ENCODE results near the gene ADGRV1. TPM values are rescaled to one million over a fixed set of nuclear protein-coding genes. Genes with fewer than 3 reads are reported as not detected.
"Not testable (repeated sequence)": the region's sequence is repeated elsewhere in the genome, so short reads cannot be mapped to it uniquely, and the experiment has no call there.

ADGRV1 gene
- total RNA-seq, 2 experiments from 2014 or later = not detected

DNA sequence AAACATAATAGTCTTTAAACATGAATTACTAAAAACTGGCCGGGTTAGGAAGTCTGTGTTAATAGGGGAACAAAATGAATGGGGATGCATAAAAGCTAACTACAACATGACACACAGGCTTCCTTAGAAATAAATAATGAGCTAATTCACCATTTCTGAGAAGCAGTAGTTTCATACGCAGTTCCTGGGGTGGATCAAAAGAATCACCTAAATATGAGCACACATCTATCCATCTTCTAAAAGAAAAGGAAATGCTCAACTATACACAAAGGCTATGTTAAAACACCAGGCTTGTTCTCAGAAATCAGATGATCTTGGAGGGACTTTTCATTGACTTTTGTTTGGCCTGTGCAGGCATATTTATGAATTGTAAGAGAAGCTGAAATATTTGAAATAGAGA lies 451.5 kb downstream of the ADGRV1 start:
- Histone ChIP-seq H3K27ac (ENCODE audit: low read depth, low read length, poor library complexity, severe bottlenecking) (no peak overlapping the region), H3K4me3 (ENCODE audit: low read depth, low read length, poor library complexity, severe bottlenecking) (no peak overlapping the region), H2AFZ (ENCODE audit: low read length) (no peak overlapping the region), H3K36me3 (ENCODE audit: insufficient read depth, low read length) (no peaks in the 10 kb centered on the region), H4K20me1 (ENCODE audit: insufficient read depth, low read length) (no peaks in the 10 kb centered on the region), H3K79me2 (ENCODE audit: insufficient read depth, low read depth, low read length) (no peaks in the 10 kb centered on the region), H3K9me3 (ENCODE audit: low read length) (no peaks in the 10 kb centered on the region), H3K9me2 (ENCODE audit: insufficient read depth, low read length) (no peaks in the 10 kb centered on the region), H3K4me1 (ENCODE audit: insufficient read depth, low read length, poor library complexity, severe bottlenecking) (no peaks in the 10 kb centered on the region), H3K4me2 (ENCODE audit: low read length) (no peak overlapping the region)
- intact Hi-C loops (cut with micrococcal nuclease; ENCODE audit: unreplicated experiment) = no loop called here
- ChIA-PET CTCF (ENCODE audit: unreplicated experiment) (no interaction called here), POLR2A (interaction anchor here (0.6 kb wide), 1 partner anchor 43 kb away, joined by 4 read pairs; no protein-coding TSS in a partner anchor)
- BruUV-seq (replicated peaks) = no TSS peak
- DNase-seq (ENCODE audit: low spot score) = no peak
- TF ChIP-seq EZH2phosphoT487 (IDR thresholded peaks at IDR 0.05; ENCODE audit: borderline replicate concordance, low read depth, low read length) = no peak
- TF ChIP-seq, protein P1, sequence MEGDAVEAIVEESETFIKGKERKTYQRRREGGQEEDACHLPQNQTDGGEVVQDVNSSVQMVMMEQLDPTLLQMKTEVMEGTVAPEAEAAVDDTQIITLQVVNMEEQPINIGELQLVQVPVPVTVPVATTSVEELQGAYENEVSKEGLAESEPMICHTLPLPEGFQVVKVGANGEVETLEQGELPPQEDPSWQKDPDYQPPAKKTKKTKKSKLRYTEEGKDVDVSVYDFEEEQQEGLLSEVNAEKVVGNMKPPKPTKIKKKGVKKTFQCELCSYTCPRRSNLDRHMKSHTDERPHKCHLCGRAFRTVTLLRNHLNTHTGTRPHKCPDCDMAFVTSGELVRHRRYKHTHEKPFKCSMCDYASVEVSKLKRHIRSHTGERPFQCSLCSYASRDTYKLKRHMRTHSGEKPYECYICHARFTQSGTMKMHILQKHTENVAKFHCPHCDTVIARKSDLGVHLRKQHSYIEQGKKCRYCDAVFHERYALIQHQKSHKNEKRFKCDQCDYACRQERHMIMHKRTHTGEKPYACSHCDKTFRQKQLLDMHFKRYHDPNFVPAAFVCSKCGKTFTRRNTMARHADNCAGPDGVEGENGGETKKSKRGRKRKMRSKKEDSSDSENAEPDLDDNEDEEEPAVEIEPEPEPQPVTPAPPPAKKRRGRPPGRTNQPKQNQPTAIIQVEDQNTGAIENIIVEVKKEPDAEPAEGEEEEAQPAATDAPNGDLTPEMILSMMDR (conservative IDR thresholded peaks at IDR 0.05; ENCODE audit: low read length) = no peak

DNA sequence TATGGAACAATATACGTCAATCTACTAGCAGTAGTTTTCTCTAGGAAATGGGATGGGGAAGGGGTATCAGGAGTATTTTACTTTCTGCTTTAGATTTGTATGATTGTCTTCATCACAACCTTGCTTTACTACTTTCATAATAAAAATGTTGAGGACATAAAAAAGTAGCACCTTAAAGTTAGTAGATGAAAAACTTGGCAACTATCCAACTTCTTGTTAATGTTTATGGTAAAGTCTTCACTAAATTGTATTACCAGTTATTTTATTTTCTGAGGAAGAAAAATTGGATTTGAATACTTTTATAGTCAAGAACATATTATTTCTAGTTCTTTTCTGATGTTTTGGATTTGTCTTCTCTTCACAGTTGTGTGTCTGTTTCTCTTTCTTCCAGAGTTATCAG lies 452.4 kb downstream of the ADGRV1 start:
- Histone ChIP-seq H3K4me3 (ENCODE audit: low read depth, low read length, poor library complexity, severe bottlenecking) (no peak overlapping the region), H4K20me1 (ENCODE audit: insufficient read depth, low read length) (no peaks in the 10 kb centered on the region), H3K27ac (ENCODE audit: low read depth, low read length, poor library complexity, severe bottlenecking) (no peak overlapping the region), H3K4me1 (ENCODE audit: insufficient read depth, low read length, poor library complexity, severe bottlenecking) (no peaks in the 10 kb centered on the region), H2AFZ (ENCODE audit: low read length) (no peak overlapping the region), H3K79me2 (ENCODE audit: insufficient read depth, low read depth, low read length) (no peaks in the 10 kb centered on the region), H3K4me2 (ENCODE audit: low read length) (no peak overlapping the region), H3K9me3 (ENCODE audit: low read length) (no peaks in the 10 kb centered on the region), H3K9me2 (ENCODE audit: insufficient read depth, low read length) (no peaks in the 10 kb centered on the region), H3K36me3 (ENCODE audit: insufficient read depth, low read length) (no peaks in the 10 kb centered on the region)
- BruUV-seq (replicated peaks) = no TSS peak
- DNase-seq (ENCODE audit: low spot score) = no peak
- ChIA-PET POLR2A (no interaction called here), CTCF (ENCODE audit: unreplicated experiment) (no interaction called here)
- intact Hi-C loops (cut with micrococcal nuclease; ENCODE audit: unreplicated experiment) = no loop called here
- no peak for TF ChIP-seq EZH2phosphoT487 (IDR thresholded peaks at IDR 0.05; ENCODE audit: borderline replicate concordance, low read depth, low read length)
- TF ChIP-seq, protein P1 (conservative IDR thresholded peaks at IDR 0.05; ENCODE audit: low read length) = no peak

DNA sequence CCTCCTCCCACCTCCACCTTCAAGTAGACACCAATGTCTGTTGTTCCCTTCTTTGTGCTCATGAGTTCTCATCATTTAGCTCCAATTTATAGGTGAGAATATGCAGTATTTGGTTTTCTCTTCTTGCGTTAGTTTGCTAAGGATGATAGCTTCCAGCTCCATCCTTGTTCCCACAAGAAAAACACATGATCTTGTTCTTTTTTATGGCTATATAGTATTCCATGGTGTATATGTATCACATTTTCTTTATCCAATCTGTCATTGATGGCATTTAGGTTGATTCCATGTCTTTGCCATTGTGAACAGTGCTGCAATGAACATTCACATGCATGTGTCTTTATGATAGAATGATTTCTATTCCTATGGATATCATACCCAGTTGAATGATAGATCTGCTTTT lies 454.3 kb downstream of the ADGRV1 start:
- H2AFZ ChIP-seq (ENCODE audit: low read length); H4K20me1 ChIP-seq (ENCODE audit: insufficient read depth, low read length); H3K79me2 ChIP-seq (ENCODE audit: insufficient read depth, low read depth, low read length); H3K4me3 ChIP-seq (ENCODE audit: low read depth, low read length, poor library complexity, severe bottlenecking); H3K9me2 ChIP-seq (ENCODE audit: insufficient read depth, low read length); DNase-seq (ENCODE audit: low spot score); BruUV-seq (replicated peaks); H3K27ac ChIP-seq (ENCODE audit: low read depth, low read length, poor library complexity, severe bottlenecking); H3K36me3 ChIP-seq (ENCODE audit: insufficient read depth, low read length); H3K9me3 ChIP-seq (ENCODE audit: low read length); intact Hi-C loops (cut with micrococcal nuclease; ENCODE audit: unreplicated experiment); H3K4me2 ChIP-seq (ENCODE audit: low read length); H3K4me1 ChIP-seq (ENCODE audit: insufficient read depth, low read length, poor library complexity, severe bottlenecking); CTCF ChIA-PET (ENCODE audit: unreplicated experiment): not testable (repeated sequence)
- POLR2A ChIA-PET = interaction anchor here (0.6 kb wide), 1 partner anchor 13 kb away, joined by 3 read pairs; no protein-coding TSS in a partner anchor
